Fibroblast of lung (primary cell): Measurements from ENCODE around the gene TNFRSF21. TPM values are rescaled to one million over a fixed set of nuclear protein-coding genes. Genes with fewer than 3 reads are reported as not detected.

Source experiments
- DNase-seq, 2 donors: peaks; one replicate each; pipeline versions ENCODE4 v3.0.0 to v3.0.0-alpha.2; 2010; ENCODE audit warnings: low read depth in 2 of 2
- H2AFZ ChIP-seq: 2 replicates; pipeline ENCODE4 v1.5.1; 2012; ENCODE audit warnings: low read length, control low read depth, inconsistent platforms
- H3K27ac ChIP-seq: 2 replicates; pipeline ENCODE4 v1.5.1; 2011; ENCODE audit warnings: low read length, control low read depth; ENCODE audit not compliant: insufficient read depth
- H3K27me3 ChIP-seq: 2 replicates; pipeline ENCODE4 v1.5.1; 2011; ENCODE audit warnings: mild to moderate bottlenecking, low read length; ENCODE audit not compliant: control insufficient read depth, insufficient read depth
- H3K36me3 ChIP-seq: 2 replicates; pipeline ENCODE4 v1.5.1; 2011; ENCODE audit warnings: low read length; ENCODE audit not compliant: control insufficient read depth, insufficient read depth
- H3K4me1 ChIP-seq: 2 replicates; pipeline ENCODE4 v1.5.1; 2011; ENCODE audit warnings: low read length; ENCODE audit not compliant: control insufficient read depth, insufficient read depth; ENCODE audit errors: extremely low read depth
- H3K4me2 ChIP-seq: 2 replicates; pipeline ENCODE4 v1.5.1; 2011; ENCODE audit warnings: low read length, control low read depth; ENCODE audit not compliant: insufficient read depth; ENCODE audit errors: extremely low read depth
- H3K4me3 ChIP-seq, 4 experiments: fragments of 200-600 bp in 1 of 4; sonication (generic) in 1 of 4; replicated peaks in 1 of 4; 2 replicates each; pipeline ENCODE4 v1.5.1; 2011 to 2016; ENCODE audit warnings: low read length in 4 of 4, low read depth in 3 of 4, mild to moderate bottlenecking in 3 of 4, control low read depth in 2 of 4, inconsistent platforms in 1 of 4, mixed read lengths in 1 of 4; ENCODE audit not compliant: insufficient read depth in 1 of 4; ENCODE audit errors: control extremely low read depth in 1 of 4
- H3K79me2 ChIP-seq: 2 replicates; pipeline ENCODE4 v1.5.1; 2012; ENCODE audit warnings: mild to moderate bottlenecking, low read length, inconsistent platforms; ENCODE audit not compliant: control insufficient read depth, insufficient read depth
- H3K9ac ChIP-seq: 2 replicates; pipeline ENCODE4 v1.5.1; 2011; ENCODE audit warnings: mild to moderate bottlenecking, low read length, control low read depth; ENCODE audit not compliant: insufficient read depth
- H3K9me3 ChIP-seq: 2 replicates; pipeline ENCODE4 v1.5.1; 2012; ENCODE audit warnings: low read depth, low read length; ENCODE audit not compliant: control insufficient read depth, insufficient read depth
- H4K20me1 ChIP-seq: 2 replicates; pipeline ENCODE4 v1.5.1; 2011; ENCODE audit warnings: low read length; ENCODE audit not compliant: control insufficient read depth, insufficient read depth; ENCODE audit errors: extremely low read depth
- EZH2 ChIP-seq: IDR thresholded peaks from 2 replicates; pipeline ENCODE4 v1.5.1; 2012; ENCODE audit warnings: low read length, control low read depth, mild to moderate bottlenecking; ENCODE audit errors: missing control alignments
- polyA plus RNA-seq, 2 donors: library from polyadenylated mRNA; depleted of rRNA in 1 of 2; stranded (reverse) in 1 of 2; unstranded in 1 of 2; fragments of >200 nt; gene quantifications; 2 replicates each; pipeline ENCODE4 v1.2.1, GENCODE V29; 2011 to 2012; ENCODE audit warnings: missing spikeins in 1 of 2
- total RNA-seq: library from RNA; depleted of rRNA; stranded (reverse); fragments of >200 nt; gene quantifications from 2 replicates; pipeline ENCODE4 v1.2.1, GENCODE V29; 2014
- TF ChIP-seq, protein P1 (sequence below), 2 donors: IDR thresholded peaks in 1 of 2; conservative IDR thresholded peaks in 1 of 2; 1 replicate in 1 of 2; 2 replicates in 1 of 2; pipeline ENCODE4 v1.5.1; 2011 to 2012; ENCODE audit warnings: low read length in 2 of 2, control low read depth in 1 of 2, inconsistent platforms in 1 of 2, low read depth in 1 of 2, mild to moderate bottlenecking in 1 of 2

The TNFRSF21 gene
- total and polyA plus RNA-seq, 2 donors (not counting 1 experiment from before 2014, with no cell fraction given): 4.8 to 8.9 TPM

DNA sequence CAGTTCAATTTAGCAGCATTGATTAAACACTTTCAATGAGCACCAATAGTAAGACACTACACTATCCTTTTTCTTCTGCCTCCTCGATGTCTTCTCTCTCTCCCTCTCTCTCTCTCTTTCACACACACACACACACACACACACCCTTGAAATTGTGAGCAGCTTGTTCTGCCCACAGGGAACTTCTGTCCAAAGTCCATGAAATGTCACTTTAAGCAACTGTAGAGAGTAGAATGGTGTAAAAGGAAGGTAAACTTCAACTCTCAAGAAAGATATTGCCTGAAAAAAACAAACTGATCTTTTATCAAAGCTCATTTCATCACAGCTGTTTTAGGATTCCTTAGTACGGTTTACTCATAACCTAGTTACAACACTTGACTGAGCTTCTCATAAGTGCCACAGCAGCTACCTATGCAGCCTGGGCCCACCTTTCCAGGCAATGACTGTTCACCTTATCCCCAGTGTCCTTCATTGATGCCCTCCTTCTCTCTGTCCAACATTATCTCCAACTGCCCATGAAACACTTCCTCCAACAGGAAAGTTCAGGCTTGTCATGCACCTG, 107.0 kb downstream of the TNFRSF21 start:
- no peak overlapping the region for H3K9ac ChIP-seq
- no peaks in the 10 kb centered on the region for H4K20me1 ChIP-seq
- no peak overlapping the region for H2AFZ ChIP-seq
- no peak for DNase-seq
- H3K27ac ChIP-seq: no peak overlapping the region
- TF ChIP-seq, protein P1, sequence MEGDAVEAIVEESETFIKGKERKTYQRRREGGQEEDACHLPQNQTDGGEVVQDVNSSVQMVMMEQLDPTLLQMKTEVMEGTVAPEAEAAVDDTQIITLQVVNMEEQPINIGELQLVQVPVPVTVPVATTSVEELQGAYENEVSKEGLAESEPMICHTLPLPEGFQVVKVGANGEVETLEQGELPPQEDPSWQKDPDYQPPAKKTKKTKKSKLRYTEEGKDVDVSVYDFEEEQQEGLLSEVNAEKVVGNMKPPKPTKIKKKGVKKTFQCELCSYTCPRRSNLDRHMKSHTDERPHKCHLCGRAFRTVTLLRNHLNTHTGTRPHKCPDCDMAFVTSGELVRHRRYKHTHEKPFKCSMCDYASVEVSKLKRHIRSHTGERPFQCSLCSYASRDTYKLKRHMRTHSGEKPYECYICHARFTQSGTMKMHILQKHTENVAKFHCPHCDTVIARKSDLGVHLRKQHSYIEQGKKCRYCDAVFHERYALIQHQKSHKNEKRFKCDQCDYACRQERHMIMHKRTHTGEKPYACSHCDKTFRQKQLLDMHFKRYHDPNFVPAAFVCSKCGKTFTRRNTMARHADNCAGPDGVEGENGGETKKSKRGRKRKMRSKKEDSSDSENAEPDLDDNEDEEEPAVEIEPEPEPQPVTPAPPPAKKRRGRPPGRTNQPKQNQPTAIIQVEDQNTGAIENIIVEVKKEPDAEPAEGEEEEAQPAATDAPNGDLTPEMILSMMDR (conservative IDR thresholded peaks at IDR 0.05 in 1 of 2, IDR thresholded peaks at IDR 0.05 in 1 of 2; ENCODE audit: low read depth in 1 of 2, low read length in 2 of 2): no peak
- TF ChIP-seq EZH2: no peak
- H3K4me1 ChIP-seq: no peaks in the 10 kb centered on the region
- H3K4me3 ChIP-seq: no peak overlapping the region
- no peak overlapping the region for H3K4me2 ChIP-seq
- H3K36me3 ChIP-seq: no peaks in the 10 kb centered on the region
- no peaks in the 10 kb centered on the region for H3K27me3 ChIP-seq
- no peaks in the 10 kb centered on the region for H3K79me2 ChIP-seq
- no peaks in the 10 kb centered on the region for H3K9me3 ChIP-seq

DNA sequence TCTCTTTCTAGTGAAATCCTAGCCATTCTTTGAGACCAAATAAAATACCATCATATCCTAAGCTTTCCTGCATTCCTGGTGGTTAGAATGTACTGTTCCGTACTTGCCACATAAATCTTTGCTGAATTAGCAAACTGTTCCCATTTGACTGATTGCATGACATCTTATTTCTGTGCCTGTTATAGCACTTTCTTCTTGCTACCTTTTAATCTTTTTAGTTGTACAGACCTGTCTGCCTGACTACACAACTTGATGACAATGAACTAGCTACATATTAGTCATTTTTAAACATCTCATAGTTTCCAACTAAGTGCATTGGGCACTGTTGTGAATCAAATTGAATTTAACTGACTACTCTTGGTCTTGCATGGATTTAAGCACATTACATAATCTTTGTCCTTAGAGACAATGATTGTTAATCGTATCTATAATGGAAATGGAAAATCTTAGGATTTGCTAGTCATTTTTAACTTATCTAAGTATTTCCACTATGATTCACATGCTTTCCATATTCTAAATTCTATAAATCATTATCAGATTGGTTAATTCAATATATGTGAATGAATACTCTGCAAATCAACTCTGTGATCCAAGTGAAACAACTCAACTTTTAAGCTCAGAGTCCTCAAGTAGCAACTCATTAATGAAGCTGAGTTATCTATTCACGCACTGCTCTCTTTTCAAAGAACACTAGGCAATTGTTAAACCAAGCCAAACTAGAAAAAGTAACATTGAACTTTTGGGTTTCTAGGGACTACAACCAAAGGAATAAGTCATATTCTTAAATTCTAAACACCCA, 109.0 kb downstream of the TNFRSF21 start:
- TF ChIP-seq, protein P1 (conservative IDR thresholded peaks at IDR 0.05 in 1 of 2, IDR thresholded peaks at IDR 0.05 in 1 of 2; ENCODE audit: low read depth in 1 of 2, low read length in 2 of 2): no peak
- TF ChIP-seq EZH2: no peak
- no peak overlapping the region for H3K27ac ChIP-seq
- no peak overlapping the region for H3K4me3 ChIP-seq
- no peak overlapping the region for H3K9ac ChIP-seq
- no peaks in the 10 kb centered on the region for H3K79me2 ChIP-seq
- H3K9me3 ChIP-seq: no peaks in the 10 kb centered on the region
- DNase-seq: peak in 1 of 2 donors; percentile 34
- H3K4me2 ChIP-seq: no peak overlapping the region
- H3K27me3 ChIP-seq: no peaks in the 10 kb centered on the region
- no peak overlapping the region for H2AFZ ChIP-seq
- H3K4me1 ChIP-seq: no peaks in the 10 kb centered on the region
- no peaks in the 10 kb centered on the region for H3K36me3 ChIP-seq
- H4K20me1 ChIP-seq: no peaks in the 10 kb centered on the region

DNA sequence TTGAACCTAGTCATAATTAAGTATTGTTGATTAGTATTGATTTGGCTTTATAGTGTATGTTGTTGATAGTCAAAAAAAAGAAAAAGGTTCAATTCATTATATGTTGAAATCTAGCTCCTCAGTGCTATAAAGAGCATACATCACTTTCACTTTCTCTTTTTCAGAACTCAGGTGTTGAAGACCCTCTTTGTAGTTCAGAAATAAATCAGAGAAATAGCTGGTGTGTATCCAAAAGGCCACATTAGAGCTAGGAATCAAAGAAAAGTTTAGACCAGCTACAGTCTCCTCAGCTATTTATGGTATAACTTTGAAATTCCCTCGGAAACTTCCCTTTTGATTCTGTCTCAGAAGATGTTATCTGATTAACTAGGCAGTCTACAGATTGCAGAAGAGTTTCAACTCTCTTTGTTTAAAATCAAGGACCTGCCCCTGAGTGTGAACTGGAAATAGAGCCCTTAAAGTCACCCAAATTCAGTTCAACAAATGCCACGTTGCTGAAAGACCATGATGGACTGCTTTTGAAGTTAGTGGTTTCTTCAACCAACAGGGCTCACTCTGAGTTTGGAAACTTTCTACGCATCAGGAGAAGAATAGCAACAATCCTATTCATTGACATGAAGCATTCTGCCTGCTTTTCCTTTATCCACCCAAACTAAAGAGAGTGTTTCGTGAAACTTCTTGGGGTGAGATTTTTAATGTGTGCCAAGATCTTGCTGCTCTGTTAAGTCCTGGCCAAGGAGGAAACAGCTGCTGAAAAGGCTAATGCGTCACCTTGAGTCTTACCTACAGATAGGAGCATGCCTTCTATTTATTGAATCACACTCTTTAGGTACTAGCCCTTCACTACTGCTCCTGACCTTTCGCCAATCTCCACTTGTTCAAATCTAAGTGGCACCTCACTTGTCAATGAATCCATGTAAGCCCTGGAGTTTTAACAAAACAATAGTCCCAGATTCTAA, 111.7 kb downstream of the TNFRSF21 start:
- Histone ChIP-seq H3K9ac (no peak overlapping the region), H3K4me2 (peak overlapping the region; percentile 70), H3K79me2 (no peaks in the 10 kb centered on the region), H4K20me1 (no peaks in the 10 kb centered on the region), H2AFZ (peak overlapping the region; percentile 47), H3K27me3 (no peaks in the 10 kb centered on the region), H3K9me3 (no peaks in the 10 kb centered on the region), H3K27ac (no peak overlapping the region), H3K4me3 (peak overlapping the region; percentile 12 to 54 (median 25)), H3K36me3 (no peaks in the 10 kb centered on the region), H3K4me1 (no peaks in the 10 kb centered on the region)
- TF ChIP-seq, protein P1 (conservative IDR thresholded peaks at IDR 0.05 in 1 of 2, IDR thresholded peaks at IDR 0.05 in 1 of 2; ENCODE audit: low read depth in 1 of 2, low read length in 2 of 2): no peak
- TF ChIP-seq EZH2: no peak
- no peak for DNase-seq
